ENCODE data around the gene PRSS53. TPM values are rescaled to one million over a fixed set of nuclear protein-coding genes. Genes with fewer than 3 reads are reported as not detected.

The PRSS53 gene
- total RNA-seq, 1 experiment from 2014 or later, result 3.4 TPM

GRCh38 chr16:31083981-31084380 lies 4.8 kb downstream of the PRSS53 start:
- 0 out of 2 replicates have a peak, but pooled peaks have one; percentile 2 for TF ChIP-seq POLR2AphosphoS5 (IDR thresholded peaks at IDR 0.05; ENCODE audit: low read depth, low read length)
- TF ChIP-seq TCF7L2 (IDR thresholded peaks at IDR 0.05; ENCODE audit: low read depth, low read length), result no peak
- Histone ChIP-seq H3K27ac (ENCODE audit: low read length) (no peak overlapping the region), H3K27me3 (ENCODE audit: control insufficient read depth, insufficient read depth, low read length) (no peaks in the 10 kb centered on the region), H3K36me3 (ENCODE audit: control insufficient read depth, insufficient read depth, low read length) (no peaks in the 10 kb centered on the region), H3K4me1 (ENCODE audit: control insufficient read depth, insufficient read depth, low read length) (no peaks in the 10 kb centered on the region; the same call in 1 of the 2 replicates), H3K4me3 (ENCODE audit: low read depth in 2 of 2, low read length in 2 of 2) (no peak overlapping the region), H3K9me3 (ENCODE audit: control insufficient read depth, insufficient read depth, low read depth, low read length) (no peaks in the 10 kb centered on the region)
- no TSS peak for BruUV-seq (replicated peaks)
- CTCF ChIA-PET, result no interaction called here
- in situ Hi-C loops (cut with HindIII; ENCODE audit: low pct_unique_long_range_greater_than_20kb, low sequenced_read_pairs) (no loop called here), intact Hi-C loops (cut with micrococcal nuclease; ENCODE audit: unreplicated experiment) (no loop called here)
- no peak for ATAC-seq
- POLR2A ChIA-PET, result interaction anchor here (0.7 kb wide), 1 partner anchor 9 kb away, joined by 3 read pairs; no protein-coding TSS in a partner anchor
- DNase-seq (ENCODE audit: low read depth, low spot score), result no peak

- Histone ChIP-seq H3K4me1 (ENCODE audit: control insufficient read depth, insufficient read depth, low read length) (no peaks in the 10 kb centered on the region; the same call in 1 of the 2 replicates), H3K36me3 (ENCODE audit: control insufficient read depth, insufficient read depth, low read length) (no peaks in the 10 kb centered on the region), H3K27ac (ENCODE audit: low read length) (no peak overlapping the region), H3K9me3 (ENCODE audit: control insufficient read depth, insufficient read depth, low read depth, low read length) (no peaks in the 10 kb centered on the region), H3K27me3 (ENCODE audit: control insufficient read depth, insufficient read depth, low read length) (no peaks in the 10 kb centered on the region), H3K4me3 (ENCODE audit: low read depth in 2 of 2, low read length in 2 of 2) (no peak overlapping the region)
- no peak for DNase-seq (ENCODE audit: low read depth, low spot score)
- ChIA-PET CTCF (no interaction called here), POLR2A (interaction anchor here (0.7 kb wide), 1 partner anchor 10 kb away, joined by 3 read pairs; no protein-coding TSS in a partner anchor)
- no TSS peak for BruUV-seq (replicated peaks)
- no peak for TF ChIP-seq CTCF (IDR thresholded peaks at IDR 0.05)
- no peak for TF ChIP-seq POLR2AphosphoS5 (IDR thresholded peaks at IDR 0.05; ENCODE audit: low read depth, low read length)
- TF ChIP-seq REST (IDR thresholded peaks at IDR 0.05; ENCODE audit: insufficient read depth in 1 of 2, low read depth in 2 of 2, low read length in 1 of 2), result no peak
- TF ChIP-seq SIN3A (IDR thresholded peaks at IDR 0.05; ENCODE audit: borderline replicate concordance, insufficient read depth, low read depth, low read length), result no peak
- TF ChIP-seq TCF7L2 (IDR thresholded peaks at IDR 0.05; ENCODE audit: low read depth, low read length), result no peak
- in situ Hi-C loops (cut with HindIII; ENCODE audit: low pct_unique_long_range_greater_than_20kb, low sequenced_read_pairs), result no loop called here
- intact Hi-C loops (cut with micrococcal nuclease; ENCODE audit: unreplicated experiment), result no loop called here
- ATAC-seq, result 0 out of 2 replicates have a peak, but pooled peaks have one; percentile 6
Measured at GRCh38 chr16:31083556-31083955, 5.2 kb downstream of the PRSS53 start.

GRCh38 chr16:31083081-31083480 lies 5.7 kb downstream of the PRSS53 start:
- H3K4me1 ChIP-seq (ENCODE audit: control insufficient read depth, insufficient read depth, low read length), result no peaks in the 10 kb centered on the region; the same call in 1 of the 2 replicates
- ChIA-PET POLR2A (no interaction called here), CTCF (interaction anchor here (0.6 kb wide), 1 partner anchor 11 kb away, joined by 5 read pairs; no protein-coding TSS in a partner anchor)
- DNase-seq (ENCODE audit: low read depth, low spot score) (no peak), ATAC-seq (no peak)
- no peaks in the 10 kb centered on the region for H3K9me3 ChIP-seq (ENCODE audit: control insufficient read depth, insufficient read depth, low read depth, low read length)
- no TSS peak for BruUV-seq (replicated peaks)
- no peak overlapping the region for H3K4me3 ChIP-seq (ENCODE audit: low read depth in 2 of 2, low read length in 2 of 2)
- H3K27me3 ChIP-seq (ENCODE audit: control insufficient read depth, insufficient read depth, low read length), result no peaks in the 10 kb centered on the region
- H3K27ac ChIP-seq (ENCODE audit: low read length), result no peak overlapping the region
- intact Hi-C loops (cut with micrococcal nuclease; ENCODE audit: unreplicated experiment), result no loop called here
- TF ChIP-seq SIN3A (IDR thresholded peaks at IDR 0.05; ENCODE audit: borderline replicate concordance, insufficient read depth, low read depth, low read length), result no peak
- no peak for TF ChIP-seq CTCF (IDR thresholded peaks at IDR 0.05)
- TF ChIP-seq REST (IDR thresholded peaks at IDR 0.05; ENCODE audit: insufficient read depth in 1 of 2, low read depth in 2 of 2, low read length in 1 of 2), result no peak
- no peak for TF ChIP-seq TCF7L2 (IDR thresholded peaks at IDR 0.05; ENCODE audit: low read depth, low read length)
- no peak for TF ChIP-seq POLR2AphosphoS5 (IDR thresholded peaks at IDR 0.05; ENCODE audit: low read depth, low read length)
- no peaks in the 10 kb centered on the region for H3K36me3 ChIP-seq (ENCODE audit: control insufficient read depth, insufficient read depth, low read length)
- in situ Hi-C loops (cut with HindIII; ENCODE audit: low pct_unique_long_range_greater_than_20kb, low sequenced_read_pairs), result no loop called here
